Omental fat pad (tissue), 4 donors: ENCODE data around the gene TOP3B. TPM values are rescaled to one million over a fixed set of nuclear protein-coding genes. Genes with fewer than 3 reads are reported as not detected.
"Not testable (repeated sequence)": the region's sequence is repeated elsewhere in the genome, so short reads cannot be mapped to it uniquely, and the experiment has no call there.

ENCODE experiments used
- ATAC-seq: fragments of 150-250 bp; one replicate; pipeline ENCODE4 v1.9.1; 2016; ENCODE audit warnings: mild to moderate bottlenecking, moderate library complexity; ENCODE audit not compliant: low FRiP score
- DNase-seq: peaks from one replicate; pipeline ENCODE4 v3.0.0-alpha.2; 2019; ENCODE audit warnings: low spot score
- total RNA-seq, 4 donors: library from RNA; depleted of rRNA; stranded (reverse); fragments of >200 nt; gene quantifications; one replicate each; pipeline ENCODE4 v1.1.0, GENCODE V29; 2016
- TF ChIP-seq, protein P1 (sequence below), 3 donors: fragments of 450-650 bp; IDR thresholded peaks; one replicate each; pipeline ENCODE4 v1.5.1; 2016 to 2017; ENCODE audit warnings: antibody characterized with exemption in 3 of 3, mild to moderate bottlenecking in 3 of 3, moderate library complexity in 2 of 3

The TOP3B gene
- total RNA-seq, 4 donors from 2014 or later = 17.5 to 45.4 (median 21.3) TPM

DNA sequence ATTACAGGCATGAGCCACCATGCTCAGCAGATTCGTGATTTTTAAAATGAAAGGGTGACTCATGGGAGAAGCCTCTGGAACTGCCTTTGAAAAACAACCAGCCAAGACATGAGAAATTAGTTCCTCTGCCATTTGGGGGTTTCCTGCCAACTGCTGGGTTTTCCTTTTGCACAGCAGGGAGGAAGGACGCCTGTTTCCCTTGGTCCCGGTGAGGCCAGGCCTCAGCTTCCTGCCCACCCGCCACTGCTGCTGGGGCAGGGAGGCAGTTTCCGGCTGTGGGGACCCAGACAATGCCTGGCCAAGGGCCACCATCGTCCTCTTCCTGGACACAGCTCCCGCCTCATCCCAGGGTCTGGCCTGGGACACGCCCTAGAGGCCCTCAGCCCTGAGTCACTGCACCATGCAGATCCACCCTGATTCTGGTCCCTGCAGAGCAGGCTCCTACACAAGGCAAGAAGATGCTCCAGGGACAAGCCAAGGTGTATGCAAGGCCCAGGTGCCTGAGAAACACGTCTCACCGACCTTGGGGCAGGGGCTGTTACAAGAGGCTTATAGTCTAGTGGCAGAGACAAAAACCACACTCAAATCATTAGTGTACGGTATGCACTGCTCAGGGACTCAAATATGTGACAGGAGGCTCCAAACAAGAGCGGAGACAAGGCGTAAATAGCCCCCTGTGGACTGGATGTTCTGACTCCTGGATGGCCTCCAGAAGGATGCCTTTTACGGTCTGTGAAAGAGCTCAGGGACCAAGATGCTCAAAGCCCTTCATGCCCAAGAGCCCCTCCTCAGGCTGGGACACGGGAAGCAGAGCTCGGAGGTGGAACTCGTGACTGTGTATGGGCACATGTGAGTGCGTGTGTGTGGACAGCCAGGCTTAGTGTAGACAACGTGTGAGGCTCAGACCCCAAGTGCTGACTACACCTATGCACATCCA is 39.9 kb downstream of the TOP3B start:
- DNase-seq (no peak), ATAC-seq (peak; percentile 47)
- TF ChIP-seq, protein P1, sequence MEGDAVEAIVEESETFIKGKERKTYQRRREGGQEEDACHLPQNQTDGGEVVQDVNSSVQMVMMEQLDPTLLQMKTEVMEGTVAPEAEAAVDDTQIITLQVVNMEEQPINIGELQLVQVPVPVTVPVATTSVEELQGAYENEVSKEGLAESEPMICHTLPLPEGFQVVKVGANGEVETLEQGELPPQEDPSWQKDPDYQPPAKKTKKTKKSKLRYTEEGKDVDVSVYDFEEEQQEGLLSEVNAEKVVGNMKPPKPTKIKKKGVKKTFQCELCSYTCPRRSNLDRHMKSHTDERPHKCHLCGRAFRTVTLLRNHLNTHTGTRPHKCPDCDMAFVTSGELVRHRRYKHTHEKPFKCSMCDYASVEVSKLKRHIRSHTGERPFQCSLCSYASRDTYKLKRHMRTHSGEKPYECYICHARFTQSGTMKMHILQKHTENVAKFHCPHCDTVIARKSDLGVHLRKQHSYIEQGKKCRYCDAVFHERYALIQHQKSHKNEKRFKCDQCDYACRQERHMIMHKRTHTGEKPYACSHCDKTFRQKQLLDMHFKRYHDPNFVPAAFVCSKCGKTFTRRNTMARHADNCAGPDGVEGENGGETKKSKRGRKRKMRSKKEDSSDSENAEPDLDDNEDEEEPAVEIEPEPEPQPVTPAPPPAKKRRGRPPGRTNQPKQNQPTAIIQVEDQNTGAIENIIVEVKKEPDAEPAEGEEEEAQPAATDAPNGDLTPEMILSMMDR (IDR thresholded peaks at IDR 0.05) = no peak

DNA sequence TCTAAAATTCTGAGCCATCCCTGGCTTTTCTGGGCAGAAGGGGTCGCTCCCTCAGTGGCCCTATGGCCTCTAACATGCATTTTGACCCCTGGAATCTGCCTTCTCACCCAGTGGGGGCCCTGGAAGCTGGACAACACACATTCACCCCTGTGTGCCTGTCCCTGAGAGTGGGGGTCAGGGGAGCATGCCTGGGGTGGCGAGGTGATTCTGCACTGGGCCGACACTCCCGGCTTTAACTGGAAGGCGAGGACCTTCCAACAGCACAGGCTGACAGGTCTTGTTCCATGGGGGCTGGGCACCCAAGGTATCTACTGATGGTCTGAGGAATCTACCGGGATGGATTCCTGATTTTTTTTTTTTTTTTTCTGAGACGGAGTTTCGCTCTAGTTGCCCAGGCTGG is 40.7 kb downstream of the TOP3B start:
- TF ChIP-seq, protein P1 (IDR thresholded peaks at IDR 0.05) = no peak
- ATAC-seq (no peak), DNase-seq (no peak)

DNA sequence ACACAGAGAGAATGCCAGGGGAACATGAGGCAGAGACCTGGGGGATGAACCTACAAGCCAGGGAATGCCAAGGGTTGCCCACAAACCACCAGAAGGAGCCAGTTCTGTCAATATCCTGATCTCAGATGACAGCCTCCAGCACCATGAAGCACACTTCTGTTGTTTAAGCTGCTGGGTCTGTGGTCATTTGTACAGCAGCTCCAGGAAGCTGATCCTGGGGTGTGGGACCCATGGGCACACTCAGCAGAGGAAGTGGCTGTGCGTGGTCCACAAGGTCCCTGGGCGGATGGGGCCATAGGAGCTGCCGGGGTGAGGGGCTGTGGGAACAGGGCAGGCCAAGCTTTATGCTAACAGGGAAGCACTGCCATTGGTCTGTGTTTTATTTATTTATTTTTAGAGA is 42.1 kb downstream of the TOP3B start:
- TF ChIP-seq, protein P1 (IDR thresholded peaks at IDR 0.05) = no peak
- ATAC-seq (no peak), DNase-seq (no peak)

DNA sequence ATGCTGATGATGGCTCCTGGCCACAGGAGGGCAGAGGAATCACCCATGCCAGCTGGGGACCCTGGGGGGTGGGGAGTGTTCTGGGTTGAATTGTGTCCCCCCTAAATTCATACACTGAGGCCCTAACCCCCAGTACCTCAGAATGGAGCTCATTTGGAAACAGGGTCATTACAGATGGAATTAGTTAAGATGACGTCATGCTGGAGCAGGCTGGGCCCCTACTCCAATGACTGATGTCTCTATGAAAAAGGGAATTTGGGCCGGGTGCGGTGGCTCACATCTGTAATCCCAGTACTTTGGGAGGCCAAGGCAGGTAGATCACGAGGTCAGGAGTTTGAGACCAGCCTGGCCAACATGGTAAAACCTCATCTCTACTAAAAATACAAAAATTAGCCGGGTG is 42.7 kb downstream of the TOP3B start:
- ATAC-seq, DNase-seq: not testable (repeated sequence)

DNA sequence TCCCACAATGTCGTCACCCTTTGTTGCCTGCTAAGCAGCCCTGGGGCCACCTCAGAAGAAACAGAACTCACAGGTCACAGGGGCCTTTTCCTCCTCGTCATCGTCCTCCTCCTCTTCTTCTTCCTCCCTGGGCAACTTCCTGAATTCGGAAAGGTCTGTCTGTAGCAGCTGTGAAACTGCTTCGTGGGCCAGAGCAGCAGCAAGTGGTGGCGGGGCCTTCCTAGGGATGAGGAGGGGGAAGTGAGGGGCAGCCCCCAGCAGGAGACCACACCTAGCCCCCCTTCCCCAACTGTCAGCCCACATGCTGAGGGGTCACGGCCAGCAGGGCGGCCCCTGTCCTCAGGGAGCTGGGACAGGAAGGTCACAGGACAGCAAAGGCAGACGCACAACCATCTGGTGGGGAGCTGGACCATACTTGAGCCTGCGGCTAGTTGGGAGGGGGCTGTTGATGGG is 43.1 kb downstream of the TOP3B start:
- ATAC-seq = no peak
- TF ChIP-seq, protein P1 (IDR thresholded peaks at IDR 0.05) = no peak
- DNase-seq = no peak

DNA sequence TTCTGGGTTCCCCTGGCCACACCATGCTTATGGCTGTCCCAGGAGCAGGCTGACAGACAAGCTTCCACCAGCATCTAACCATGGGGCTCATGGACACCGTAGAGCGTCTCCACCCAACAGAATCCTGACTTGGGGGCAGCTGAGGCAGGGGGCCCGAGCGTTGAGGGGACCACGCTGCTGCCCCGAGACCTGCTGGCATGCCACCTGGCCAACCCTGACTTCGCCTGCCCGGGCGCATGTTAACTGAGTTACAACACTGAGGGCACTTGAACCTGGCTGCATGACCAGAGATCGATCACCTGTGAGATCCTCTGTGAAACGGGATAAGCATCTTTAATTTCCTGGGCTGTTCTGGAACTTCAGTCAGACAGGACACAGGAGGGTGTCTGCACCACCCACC is 43.7 kb downstream of the TOP3B start:
- ATAC-seq (no peak), DNase-seq (no peak)
- TF ChIP-seq, protein P1 (IDR thresholded peaks at IDR 0.05) = no peak

DNA sequence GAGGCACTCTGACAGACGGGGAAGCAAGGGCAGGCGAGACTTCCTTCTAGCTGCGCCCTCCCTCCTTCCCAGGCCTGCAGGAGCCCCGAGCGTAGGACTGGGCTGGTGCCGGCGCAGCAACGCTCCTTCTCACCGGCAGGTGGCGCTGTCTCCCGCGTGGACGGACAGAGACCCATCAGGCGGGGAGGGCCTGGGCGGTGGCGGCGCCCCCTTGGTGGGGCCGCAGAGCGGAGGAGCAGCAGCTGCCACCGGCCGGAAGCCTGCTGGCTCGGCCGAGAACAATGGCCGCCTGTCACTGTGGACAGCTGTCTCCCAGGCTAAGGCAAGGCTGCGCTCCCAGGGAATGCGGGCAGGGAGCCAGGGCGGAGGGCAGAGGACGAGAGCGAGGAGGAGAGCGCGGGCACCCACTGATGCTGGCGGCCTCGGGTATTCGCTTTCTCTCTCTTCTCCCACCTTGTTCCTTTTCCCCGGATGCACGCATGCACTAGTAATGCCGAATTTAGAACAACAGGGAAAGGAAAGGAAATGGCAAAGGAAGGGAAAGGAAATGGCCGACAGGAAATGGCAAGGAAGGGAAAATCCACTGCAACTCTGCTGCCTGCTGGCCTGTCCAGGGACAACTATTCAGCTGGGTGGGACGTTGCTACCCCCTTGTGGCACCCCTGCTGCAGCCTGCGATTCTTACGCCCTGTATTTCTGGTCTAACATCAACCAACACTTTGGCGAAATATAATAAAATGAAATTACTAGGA is 44.3 kb downstream of the TOP3B start:
- DNase-seq (peak; percentile 93), ATAC-seq (peak; percentile 90)

More for the DNA sequence above, 44.3 kb downstream of the TOP3B start:
- TF ChIP-seq, protein P1 (IDR thresholded peaks at IDR 0.05) = peak; percentile 37 to 98 (median 78)
